Type B pancreatic cell (in vitro differentiated cells): Measurements from ENCODE around the gene PLD1. TPM values are rescaled to one million over a fixed set of nuclear protein-coding genes. Genes with fewer than 3 reads are reported as not detected.
A peak's percentile ranks its signal among the peaks of the same experiment; 100 is the strongest.

Experiments used
- DNase-seq: peaks from one replicate; pipeline ENCODE4 v3.0.0; 2021; ENCODE audit warnings: mixed read lengths; ENCODE audit not compliant: unreplicated experiment; ENCODE audit errors: extremely low spot score
- H3K27ac Mint-ChIP-seq: 2 replicates; pipeline ENCODE4 v1.8.0; 2021; ENCODE audit warnings: mild to moderate bottlenecking, mixed read lengths
- H3K27me3 Mint-ChIP-seq: 2 replicates; pipeline ENCODE4 v1.8.0; 2021; ENCODE audit warnings: mixed read lengths
- H3K36me3 Mint-ChIP-seq: 2 replicates; pipeline ENCODE4 v1.8.0; 2021; ENCODE audit warnings: mixed read lengths
- H3K4me1 Mint-ChIP-seq: one replicate; pipeline ENCODE4 v1.8.0; 2021; ENCODE audit warnings: mixed read lengths; ENCODE audit not compliant: unreplicated experiment
- H3K4me3 Mint-ChIP-seq: 2 replicates; pipeline ENCODE4 v1.8.0; 2021; ENCODE audit warnings: mild to moderate bottlenecking, mixed read lengths
- H3K9me3 Mint-ChIP-seq: 2 replicates; pipeline ENCODE4 v1.8.0; 2021; ENCODE audit warnings: mixed read lengths
- CTCF ChIP-seq: fragments of 200-600 bp; sonication (generic); conservative IDR thresholded peaks from 2 replicates; pipeline ENCODE4 v1.5.0; 2021; ENCODE audit warnings: antibody characterized with exemption, mild to moderate bottlenecking
- total RNA-seq: library from RNA; stranded (reverse); gene quantifications from 2 replicates; pipeline ENCODE4 v1.2.1, GENCODE V29; 2021; ENCODE audit warnings: low replicate concordance

Gene PLD1
- total RNA-seq, 1 donor from 2014 or later, result 33.3 TPM

- DNase-seq, result no peak
- no peak for TF ChIP-seq CTCF
- no peaks in the 10 kb centered on the region for H3K27me3 Mint-ChIP-seq
- no peaks in the 10 kb centered on the region for H3K9me3 Mint-ChIP-seq
- no peak overlapping the region for H3K4me3 Mint-ChIP-seq
- no peak overlapping the region for H3K27ac Mint-ChIP-seq
- peaks cover 17% of the 10 kb centered on the region for H3K36me3 Mint-ChIP-seq
- H3K4me1 Mint-ChIP-seq, result no peaks in the 10 kb centered on the region
Observed at GRCh38 chr3:171660188-171660587, 150.1 kb downstream of the PLD1 start.

- DNase-seq, result no peak
- peaks cover 8% of the 10 kb centered on the region for H3K4me1 Mint-ChIP-seq
Observed at GRCh38 chr3:171658841-171659240, 151.4 kb downstream of the PLD1 start.

GRCh38 chr3:171654809-171655208, 155.5 kb downstream of the PLD1 start:
- Mint-ChIP-seq H3K4me3 (no peak overlapping the region), H3K4me1 (peaks cover 12% of the 10 kb centered on the region), H3K27me3 (no peaks in the 10 kb centered on the region), H3K9me3 (peaks cover 8% of the 10 kb centered on the region), H3K36me3 (peaks cover 21% of the 10 kb centered on the region), H3K27ac (peak overlapping the region; percentile 80)
- DNase-seq, result no peak
- TF ChIP-seq CTCF, result no peak

More at GRCh38 chr3:171658841-171659240, 151.4 kb downstream of the PLD1 start:
- TF ChIP-seq CTCF, result no peak
- H3K4me3 Mint-ChIP-seq, result no peak overlapping the region
- no peaks in the 10 kb centered on the region for H3K27me3 Mint-ChIP-seq
- H3K36me3 Mint-ChIP-seq, result peaks cover 17% of the 10 kb centered on the region
- H3K27ac Mint-ChIP-seq, result no peak overlapping the region
- peaks cover 8% of the 10 kb centered on the region for H3K9me3 Mint-ChIP-seq

- no peaks in the 10 kb centered on the region for H3K27me3 Mint-ChIP-seq
- no peak for DNase-seq
- no peak overlapping the region for H3K4me3 Mint-ChIP-seq
- H3K36me3 Mint-ChIP-seq, result peaks cover 19% of the 10 kb centered on the region
- TF ChIP-seq CTCF, result no peak
- peak overlapping the region; percentile 80 for H3K27ac Mint-ChIP-seq
- peaks cover 8% of the 10 kb centered on the region for H3K9me3 Mint-ChIP-seq
- H3K4me1 Mint-ChIP-seq, result peaks cover 12% of the 10 kb centered on the region
Observed at GRCh38 chr3:171654326-171654725, 156.0 kb downstream of the PLD1 start.

GRCh38 chr3:171653701-171654100, 156.6 kb downstream of the PLD1 start:
- H3K36me3 Mint-ChIP-seq, result peaks cover 17% of the 10 kb centered on the region
- H3K4me3 Mint-ChIP-seq, result no peak overlapping the region
- peaks cover 12% of the 10 kb centered on the region for H3K4me1 Mint-ChIP-seq
- DNase-seq, result no peak
- H3K27ac Mint-ChIP-seq, result no peak overlapping the region
- peaks cover 8% of the 10 kb centered on the region for H3K9me3 Mint-ChIP-seq
- H3K27me3 Mint-ChIP-seq, result no peaks in the 10 kb centered on the region
- no peak for TF ChIP-seq CTCF

- no peak for TF ChIP-seq CTCF
- H3K36me3 Mint-ChIP-seq, result peaks cover 13% of the 10 kb centered on the region
- peaks cover 8% of the 10 kb centered on the region for H3K9me3 Mint-ChIP-seq
- H3K27me3 Mint-ChIP-seq, result no peaks in the 10 kb centered on the region
- DNase-seq, result no peak
- H3K4me1 Mint-ChIP-seq, result peaks cover 12% of the 10 kb centered on the region
- H3K27ac Mint-ChIP-seq, result no peak overlapping the region
- H3K4me3 Mint-ChIP-seq, result no peak overlapping the region
Observed at GRCh38 chr3:171652932-171653331, 157.4 kb downstream of the PLD1 start.
